Prostate gland (tissue), 2 donors: ENCODE results near the gene ASGR2. TPM values are rescaled to one million over a fixed set of nuclear protein-coding genes. Genes with fewer than 3 reads are reported as not detected.

ENCODE experiments used
- DNase-seq: peaks from one replicate; pipeline ENCODE4 v3.0.0-alpha.2; 2019; ENCODE audit warnings: low spot score
- H3K27ac ChIP-seq, 2 donors: fragments of 200-600 bp; sonication (generic); 2 replicates each; pipeline ENCODE4 v1.5.1; 2017 to 2019
- H3K27me3 ChIP-seq: fragments of 200-600 bp; sonication (generic); replicated peaks from 2 replicates; pipeline ENCODE4 v1.5.1; 2019; ENCODE audit not compliant: insufficient read depth
- H3K36me3 ChIP-seq, 2 donors: fragments of 200-600 bp; sonication (generic); 1 replicate in 1 of 2; 2 replicates in 1 of 2; pipeline versions ENCODE4 v1.5.1 to v1.8.1; 2017 to 2019
- H3K4me1 ChIP-seq: fragments of 200-600 bp; sonication (generic); replicated peaks from 2 replicates; pipeline ENCODE4 v1.5.1; 2019
- H3K4me3 ChIP-seq, 2 donors: fragments of 200-600 bp; sonication (generic); 2 replicates each; pipeline ENCODE4 v1.5.1; 2017 to 2019
- H3K9me3 ChIP-seq: fragments of 200-600 bp; sonication (generic); 2 replicates; pipeline ENCODE4 v1.5.1; 2017
- POLR2A ChIP-seq: fragments of 450-650 bp; IDR thresholded peaks from one replicate; pipeline ENCODE4 v1.6.1; 2016; ENCODE audit warnings: antibody characterized with exemption, mild to moderate bottlenecking
- POLR2AphosphoS5 ChIP-seq: sonication (generic); formaldehyde crosslinking; IDR thresholded peaks from one replicate; pipeline ENCODE4 v1.6.1; 2017; ENCODE audit warnings: antibody characterized with exemption
- WGBS: methylation state at CpG from one replicate; pipeline ENCODE4 v1.1.5; 2018; 5-methylcytosine and 5-hydroxymethylcytosine counted together
- intact Hi-C: fragments of 100-400 bp; cut with DNase I; formaldehyde crosslinking; loops from one replicate; pipeline ENCODE4 v1.14.2; 2022
- total RNA-seq, 2 donors: library from RNA; depleted of rRNA; stranded (reverse); fragments of >200 nt; gene quantifications; one replicate each; pipeline ENCODE4 v1.1.0, GENCODE V29; 2016
- TF ChIP-seq, protein P1 (sequence below), 4 experiments: fragments of 200-600 bp in 2 of 4; fragments of 450-650 bp in 2 of 4; sonication (generic) in 2 of 4; IDR thresholded peaks; 1 replicate in 3 of 4; 2 replicates in 1 of 4; pipeline ENCODE4 v1.5.1; 2016 to 2019; ENCODE audit warnings: antibody characterized with exemption in 4 of 4, mild to moderate bottlenecking in 2 of 4, moderate library complexity in 2 of 4

Gene ASGR2
- total RNA-seq, 2 donors from 2014 or later = 0.41 TPM; not detected in 1

DNA sequence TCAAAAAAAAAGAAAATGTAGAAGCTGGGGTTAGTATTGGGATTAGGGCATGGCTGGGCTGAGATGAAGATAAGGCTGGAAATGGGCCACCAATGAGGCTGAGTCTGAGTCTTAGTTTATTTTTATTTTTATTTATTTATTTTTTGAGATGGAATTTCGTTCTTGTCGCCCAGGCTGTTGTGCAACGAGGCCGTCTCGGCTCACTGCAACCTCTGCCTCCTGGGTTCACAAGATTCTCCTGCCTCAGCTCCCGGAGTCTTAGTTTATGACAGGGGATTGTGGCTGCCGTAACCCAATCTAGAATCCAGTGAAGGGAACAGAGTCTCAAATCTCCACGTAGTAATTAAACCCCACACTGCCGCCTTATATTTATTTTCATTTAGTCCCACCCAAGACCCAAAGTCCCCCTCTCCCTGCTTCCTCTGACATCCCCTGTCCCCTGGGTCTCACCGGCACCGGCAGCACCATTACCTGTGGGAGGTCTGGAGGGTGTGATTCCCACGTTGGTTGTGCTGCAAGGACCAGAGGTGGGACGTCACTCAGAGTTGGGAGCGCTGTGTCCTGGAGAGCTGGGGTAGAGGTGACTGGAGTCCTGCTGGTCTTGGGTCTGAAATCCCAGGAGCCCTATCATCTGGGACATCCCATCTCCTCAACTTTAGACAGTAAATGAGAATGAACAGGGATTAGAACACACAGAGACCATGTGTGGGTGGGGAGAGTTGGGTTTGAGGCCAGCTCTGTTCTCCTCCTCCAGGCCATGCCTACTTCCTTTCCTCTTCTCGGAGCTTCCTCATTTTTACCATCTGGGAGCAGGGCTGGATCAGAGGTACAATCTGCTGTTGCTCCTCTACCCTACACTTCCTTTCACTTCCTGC is 34.8 kb downstream of the ASGR2 start, which contains the start of gene CLEC10A:
Gene CLEC10A, minus strand, starts transcription at position 671 of the 875 bp plus-strand sequence. CDS start 1,439 bp downstream, outside the sequence.
- DNase-seq = no peak

DNA sequence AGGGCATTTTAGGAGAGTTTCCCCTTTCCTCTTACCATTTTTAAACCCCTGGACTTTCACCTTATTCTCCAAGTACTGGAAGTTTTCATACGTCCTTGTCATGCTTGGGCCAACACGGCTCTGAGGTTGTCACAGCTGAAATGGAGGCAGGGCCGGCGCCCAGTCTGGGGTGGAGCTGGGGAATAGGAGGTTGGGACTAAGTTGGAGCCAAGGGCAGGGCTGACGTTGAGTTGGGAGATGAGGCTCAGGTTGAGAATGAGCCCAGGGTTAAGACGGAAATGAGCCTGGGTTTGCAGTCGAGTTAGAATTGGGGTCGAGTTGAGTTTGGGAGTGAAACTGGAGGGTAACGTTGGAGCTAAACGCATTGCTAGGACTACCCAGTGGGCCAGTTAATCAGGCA is 35.9 kb downstream of the ASGR2 start:
- WGBS = 89% methylated on average over 10 of the region's 10 CpGs
- Histone ChIP-seq H3K9me3 (no peaks in the 10 kb centered on the region), H3K4me1 (no peaks in the 10 kb centered on the region), H3K36me3 (no peaks in the 10 kb centered on the region), H3K27ac (no peak overlapping the region), H3K27me3 (no peaks in the 10 kb centered on the region), H3K4me3 (no peak overlapping the region)
- TF ChIP-seq, protein P1, sequence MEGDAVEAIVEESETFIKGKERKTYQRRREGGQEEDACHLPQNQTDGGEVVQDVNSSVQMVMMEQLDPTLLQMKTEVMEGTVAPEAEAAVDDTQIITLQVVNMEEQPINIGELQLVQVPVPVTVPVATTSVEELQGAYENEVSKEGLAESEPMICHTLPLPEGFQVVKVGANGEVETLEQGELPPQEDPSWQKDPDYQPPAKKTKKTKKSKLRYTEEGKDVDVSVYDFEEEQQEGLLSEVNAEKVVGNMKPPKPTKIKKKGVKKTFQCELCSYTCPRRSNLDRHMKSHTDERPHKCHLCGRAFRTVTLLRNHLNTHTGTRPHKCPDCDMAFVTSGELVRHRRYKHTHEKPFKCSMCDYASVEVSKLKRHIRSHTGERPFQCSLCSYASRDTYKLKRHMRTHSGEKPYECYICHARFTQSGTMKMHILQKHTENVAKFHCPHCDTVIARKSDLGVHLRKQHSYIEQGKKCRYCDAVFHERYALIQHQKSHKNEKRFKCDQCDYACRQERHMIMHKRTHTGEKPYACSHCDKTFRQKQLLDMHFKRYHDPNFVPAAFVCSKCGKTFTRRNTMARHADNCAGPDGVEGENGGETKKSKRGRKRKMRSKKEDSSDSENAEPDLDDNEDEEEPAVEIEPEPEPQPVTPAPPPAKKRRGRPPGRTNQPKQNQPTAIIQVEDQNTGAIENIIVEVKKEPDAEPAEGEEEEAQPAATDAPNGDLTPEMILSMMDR (IDR thresholded peaks at IDR 0.05) = no peak
- TF ChIP-seq POLR2A (no peak), POLR2AphosphoS5 (no peak)
- intact Hi-C loops = no loop called here
- no peak for DNase-seq

More for the DNA sequence above, 34.8 kb downstream of the ASGR2 start, which contains the start of gene CLEC10A:
- H3K27me3 ChIP-seq = no peaks in the 10 kb centered on the region
- no peaks in the 10 kb centered on the region for H3K36me3 ChIP-seq
- TF ChIP-seq POLR2A (no peak), POLR2AphosphoS5 (no peak)
- TF ChIP-seq, protein P1 (IDR thresholded peaks at IDR 0.05) = no peak
- no peaks in the 10 kb centered on the region for H3K4me1 ChIP-seq
- intact Hi-C loops = no loop called here
- no peak within 1 kb of the TSS for H3K27ac ChIP-seq
- WGBS = 71% methylated on average over 15 of the region's 15 CpGs
- no peaks in the 10 kb centered on the region for H3K9me3 ChIP-seq
- H3K4me3 ChIP-seq = no peak within 1 kb of the TSS

DNA sequence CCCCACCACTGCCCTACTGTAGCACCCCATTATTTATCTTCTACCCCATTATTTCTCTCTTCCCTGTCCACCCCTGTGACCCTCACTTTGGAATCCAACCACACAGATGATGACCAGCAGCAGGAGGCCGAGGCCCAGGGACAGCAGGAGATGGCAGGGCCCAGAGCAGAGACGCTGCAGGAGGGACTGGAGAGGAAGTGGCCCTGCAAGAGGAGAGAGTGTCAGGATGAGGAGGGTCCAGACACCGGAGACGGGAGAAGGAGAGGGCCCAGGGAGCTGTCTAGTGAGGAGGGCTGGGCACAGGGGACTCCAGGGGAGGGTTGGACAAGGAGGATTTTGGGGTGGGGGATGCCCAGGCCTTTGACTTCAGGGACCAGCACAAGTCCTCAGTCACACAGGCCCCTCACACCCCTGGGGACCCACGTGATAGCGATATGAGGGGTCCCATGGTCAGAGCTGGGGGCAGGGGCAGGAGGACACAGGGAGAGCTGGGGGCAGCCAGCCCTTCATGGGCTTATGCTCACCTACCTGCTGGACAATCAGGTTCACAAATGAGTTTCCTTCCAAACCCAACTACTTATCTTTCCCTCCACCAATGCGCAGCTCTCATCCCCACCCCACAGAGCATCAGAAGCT is 36.6 kb downstream of the ASGR2 start:
- Histone ChIP-seq H3K27ac (no peak overlapping the region), H3K27me3 (no peaks in the 10 kb centered on the region), H3K4me1 (no peaks in the 10 kb centered on the region), H3K4me3 (no peak overlapping the region), H3K9me3 (no peaks in the 10 kb centered on the region), H3K36me3 (no peaks in the 10 kb centered on the region)
- DNase-seq = no peak
- 89% methylated on average over 7 of the region's 7 CpGs for WGBS
- intact Hi-C loops = no loop called here
- no peak for TF ChIP-seq POLR2A
- TF ChIP-seq POLR2AphosphoS5 = no peak
- TF ChIP-seq, protein P1 (IDR thresholded peaks at IDR 0.05) = no peak

DNA sequence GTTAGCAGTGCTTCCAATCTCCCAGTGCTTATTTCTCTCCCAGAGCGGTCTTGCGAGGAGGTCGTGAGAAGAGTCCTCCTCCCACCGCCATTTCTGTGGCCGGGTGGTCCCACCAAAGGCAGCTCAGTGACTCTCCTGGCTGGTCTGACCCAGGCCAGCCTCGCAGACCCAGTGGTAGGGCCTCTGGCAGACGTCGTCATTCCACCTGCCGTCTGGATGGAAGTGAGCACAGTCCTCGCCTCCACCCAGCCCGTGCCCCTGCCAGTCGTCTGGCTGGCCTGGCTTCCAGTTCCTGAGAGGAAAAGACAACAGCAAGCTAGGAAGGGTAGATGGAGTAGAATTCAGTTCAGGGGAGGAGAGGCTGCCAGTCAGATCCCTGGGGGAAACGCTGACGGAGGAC is 39.7 kb downstream of the ASGR2 start:
- no peaks in the 10 kb centered on the region for H3K36me3 ChIP-seq
- intact Hi-C loops = no loop called here
- H3K9me3 ChIP-seq = no peaks in the 10 kb centered on the region
- no peaks in the 10 kb centered on the region for H3K4me1 ChIP-seq
- no peak for DNase-seq
- H3K27ac ChIP-seq = no peak overlapping the region
- no peak for TF ChIP-seq POLR2A
- TF ChIP-seq POLR2AphosphoS5 = no peak
- TF ChIP-seq, protein P1 (IDR thresholded peaks at IDR 0.05) = no peak
- no peaks in the 10 kb centered on the region for H3K27me3 ChIP-seq
- 89% methylated on average over 13 of the region's 14 CpGs for WGBS
- no peak overlapping the region for H3K4me3 ChIP-seq
